Left lung (tissue), 10 donors: ENCODE measurements around the gene SLF2. TPM values are rescaled to one million over a fixed set of nuclear protein-coding genes. Genes with fewer than 3 reads are reported as not detected.
A peak's percentile ranks its signal among the peaks of the same experiment; 100 is the strongest.

Experiments used
- ATAC-seq: fragments of 200-7000 bp; cut with Tn5 transposase; one replicate; pipeline ENCODE4 v1.9.1; 2020; ENCODE audit warnings: moderate library complexity
- DNase-seq, 4 donors: peaks; one replicate each; pipeline ENCODE4 v3.0.0-alpha.2; 2013 to 2020
- H3K27ac ChIP-seq, 2 donors: fragments of 200-600 bp; sonication (generic) in 1 of 2; one replicate each; pipeline versions ENCODE4 v1.5.0 to v1.8.0; 2020 to 2021
- H3K27me3 ChIP-seq, 2 donors: fragments of 200-600 bp; sonication (generic) in 1 of 2; one replicate each; pipeline versions ENCODE4 v1.5.0 to v1.8.0; 2020 to 2021
- H3K36me3 ChIP-seq, 2 donors: fragments of 200-600 bp; sonication (generic) in 1 of 2; one replicate each; pipeline versions ENCODE4 v1.5.0 to v1.8.0; 2020 to 2021
- H3K4me1 ChIP-seq, 2 donors: fragments of 200-600 bp; one replicate each; pipeline ENCODE4 v1.8.0; 2021
- H3K4me3 ChIP-seq, 2 donors: fragments of 200-600 bp; sonication (generic) in 1 of 2; one replicate each; pipeline versions ENCODE4 v1.5.0 to v1.8.0; 2020 to 2021; ENCODE audit warnings: mild to moderate bottlenecking in 1 of 2
- H3K9me3 ChIP-seq, 2 donors: fragments of 200-600 bp; sonication (generic) in 1 of 2; one replicate each; pipeline versions ENCODE4 v1.5.0 to v1.8.0; 2020 to 2021
- intact Hi-C, 2 donors: fragments of 100-400 bp; cut with DNase I; formaldehyde crosslinking; loops; one replicate each; pipeline versions ENCODE4 v1.11.2 to v1.14.2; 2022
- polyA plus RNA-seq, 6 donors: library from polyadenylated mRNA; unstranded; fragments of 120-200 nt; gene quantifications; one replicate each; pipeline ENCODE4 v1.2.1, GENCODE V29; 2013; ENCODE audit not compliant: insufficient read length in 6 of 6
- total RNA-seq, 2 donors: library from RNA; stranded (reverse); fragmentation: NEBNext Ultra II Directional; extraction: Animal tissue kit (Norgen Biotek cat#: 25700); gene quantifications; one replicate each; pipeline ENCODE4 v1.2.1, GENCODE V29; 2021
- TF ChIP-seq, protein P1 (sequence below), 2 donors: fragments of 200-600 bp; sonication (generic) in 1 of 2; IDR thresholded peaks; one replicate each; pipeline versions ENCODE4 v1.5.0 to v1.8.0; 2021; ENCODE audit warnings: antibody characterized with exemption in 2 of 2
- donor health status: DM: no; HTN: yes; CAD: no.
- donor health status: DM: no; HTN: no; CAD: no.

Gene SLF2
- total and polyA plus RNA-seq, 8 donors, result 26.4 to 70.7 (median 60.4) TPM

DNA sequence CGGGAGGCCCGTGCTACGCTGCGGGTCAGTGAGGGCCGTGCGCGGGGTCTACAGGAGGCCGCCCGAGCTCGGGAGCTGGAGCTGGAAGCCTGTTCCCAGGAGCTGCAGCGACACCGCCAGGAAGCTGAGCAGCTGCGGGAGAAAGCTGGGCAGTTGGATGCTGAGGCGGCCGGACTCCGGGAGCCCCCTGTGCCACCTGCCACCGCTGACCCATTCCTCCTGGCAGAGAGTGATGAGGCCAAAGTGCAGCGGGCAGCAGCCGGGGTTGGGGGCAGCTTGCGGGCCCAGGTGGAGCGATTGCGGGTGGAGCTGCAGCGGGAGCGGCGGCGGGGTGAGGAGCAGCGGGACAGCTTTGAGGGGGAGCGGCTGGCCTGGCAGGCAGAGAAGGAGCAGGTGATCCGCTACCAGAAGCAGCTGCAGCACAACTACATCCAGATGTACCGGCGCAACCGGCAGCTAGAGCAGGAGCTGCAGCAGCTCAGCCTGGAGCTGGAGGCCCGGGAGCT, 93.9 kb downstream of the SLF2 start:
- TF ChIP-seq, protein P1, sequence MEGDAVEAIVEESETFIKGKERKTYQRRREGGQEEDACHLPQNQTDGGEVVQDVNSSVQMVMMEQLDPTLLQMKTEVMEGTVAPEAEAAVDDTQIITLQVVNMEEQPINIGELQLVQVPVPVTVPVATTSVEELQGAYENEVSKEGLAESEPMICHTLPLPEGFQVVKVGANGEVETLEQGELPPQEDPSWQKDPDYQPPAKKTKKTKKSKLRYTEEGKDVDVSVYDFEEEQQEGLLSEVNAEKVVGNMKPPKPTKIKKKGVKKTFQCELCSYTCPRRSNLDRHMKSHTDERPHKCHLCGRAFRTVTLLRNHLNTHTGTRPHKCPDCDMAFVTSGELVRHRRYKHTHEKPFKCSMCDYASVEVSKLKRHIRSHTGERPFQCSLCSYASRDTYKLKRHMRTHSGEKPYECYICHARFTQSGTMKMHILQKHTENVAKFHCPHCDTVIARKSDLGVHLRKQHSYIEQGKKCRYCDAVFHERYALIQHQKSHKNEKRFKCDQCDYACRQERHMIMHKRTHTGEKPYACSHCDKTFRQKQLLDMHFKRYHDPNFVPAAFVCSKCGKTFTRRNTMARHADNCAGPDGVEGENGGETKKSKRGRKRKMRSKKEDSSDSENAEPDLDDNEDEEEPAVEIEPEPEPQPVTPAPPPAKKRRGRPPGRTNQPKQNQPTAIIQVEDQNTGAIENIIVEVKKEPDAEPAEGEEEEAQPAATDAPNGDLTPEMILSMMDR (IDR thresholded peaks at IDR 0.05), result no peak
- Histone ChIP-seq H3K4me3 (no peak overlapping the region), H3K36me3 (peaks cover 3 to 52% of the 10 kb centered on the region in 2 donors), H3K4me1 (peaks cover 10 to 19% of the 10 kb centered on the region in 2 donors), H3K27ac (peak overlapping the region in 1 of 2 donors; percentile 23), H3K9me3 (no peaks in the 10 kb centered on the region), H3K27me3 (no peaks in the 10 kb centered on the region)
- intact Hi-C loops, result no loop called here
- no peak for DNase-seq
- ATAC-seq, result no peak

DNA sequence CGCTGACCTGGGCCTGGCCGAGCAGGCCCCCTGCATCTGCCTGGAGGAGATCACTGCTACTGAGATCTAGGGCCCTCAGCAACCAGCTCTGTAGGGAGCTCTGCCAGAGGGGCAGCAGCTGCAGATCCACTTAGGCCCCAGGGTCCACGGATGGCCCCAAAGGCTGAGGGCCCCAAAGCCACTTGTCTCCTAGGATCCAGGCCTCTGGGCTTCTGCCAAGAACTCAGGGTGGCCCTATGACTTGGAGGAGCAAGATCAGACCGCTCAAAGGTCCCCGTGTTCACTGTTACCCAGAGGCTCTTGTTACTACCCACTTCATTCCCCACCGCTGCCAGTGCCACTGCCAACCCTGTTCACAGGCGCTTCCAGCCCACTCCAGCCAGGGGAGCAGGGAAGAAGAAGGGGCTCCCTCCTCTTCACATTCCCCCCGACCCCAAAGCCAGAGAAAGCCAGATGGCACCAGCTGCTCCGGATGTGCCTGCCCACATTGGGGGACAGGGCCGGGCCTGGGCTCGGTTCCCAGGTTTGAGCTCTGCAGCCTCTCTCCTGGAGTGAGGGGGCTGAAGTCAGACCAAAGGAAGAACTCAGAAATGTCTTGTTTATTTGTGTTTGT, 94.4 kb downstream of the SLF2 start:
- intact Hi-C loops, result no loop called here
- Histone ChIP-seq H3K36me3 (peaks cover 3 to 52% of the 10 kb centered on the region in 2 donors), H3K27me3 (no peaks in the 10 kb centered on the region), H3K4me1 (peaks cover 5 to 18% of the 10 kb centered on the region in 2 donors), H3K27ac (peak overlapping the region in 1 of 2 donors; percentile 23), H3K9me3 (no peaks in the 10 kb centered on the region), H3K4me3 (no peak overlapping the region)
- peak in 2 of 4 donors; percentile 62 to 83 for DNase-seq
- TF ChIP-seq, protein P1 (IDR thresholded peaks at IDR 0.05), result no peak
- ATAC-seq, result no peak

DNA sequence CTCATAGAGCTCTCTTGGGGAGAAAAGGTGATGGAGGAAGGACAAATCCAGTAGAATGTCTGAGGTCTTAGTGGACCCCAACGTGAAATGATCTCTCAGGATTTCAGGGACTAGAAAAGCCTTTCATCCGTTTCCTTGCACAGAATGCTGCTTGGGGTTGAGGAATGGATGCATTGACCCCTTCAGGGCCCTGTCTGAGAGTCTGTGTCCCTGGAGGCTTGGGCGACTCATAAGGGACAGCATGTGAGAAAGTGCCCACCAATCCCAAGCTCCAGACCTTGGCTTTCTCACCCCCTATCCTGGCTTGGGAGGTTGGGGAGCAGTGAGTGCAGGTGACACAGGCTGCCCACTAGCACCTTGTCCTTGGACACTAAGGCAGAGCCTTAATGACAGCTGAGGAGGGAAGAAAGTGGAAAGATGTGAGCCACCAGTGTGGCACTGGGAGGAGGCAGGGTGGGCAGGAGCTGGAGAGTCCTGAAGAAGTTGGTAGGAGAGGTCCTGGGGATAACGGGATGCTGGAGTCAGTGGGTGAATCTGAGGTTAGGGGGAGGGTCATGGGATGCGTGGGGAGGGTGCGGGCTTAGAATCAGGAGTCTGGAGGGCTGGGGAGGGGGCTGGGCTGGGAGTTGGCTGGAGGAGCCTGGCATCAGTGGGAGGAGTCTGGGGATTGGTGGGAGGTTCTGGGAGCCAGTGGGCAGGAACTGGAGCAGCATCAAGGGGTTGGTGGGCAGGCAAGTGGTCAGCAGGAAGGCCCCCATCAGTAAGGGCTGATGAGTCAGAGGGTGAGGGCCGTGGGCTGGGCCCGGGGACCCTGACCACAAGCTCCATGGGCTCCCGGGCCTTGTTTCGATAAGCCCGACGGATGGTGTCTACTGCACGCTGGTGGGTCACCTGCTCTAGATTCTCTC, 95.4 kb downstream of the SLF2 start:
- no peak for ATAC-seq
- TF ChIP-seq, protein P1 (IDR thresholded peaks at IDR 0.05), result no peak

DNA sequence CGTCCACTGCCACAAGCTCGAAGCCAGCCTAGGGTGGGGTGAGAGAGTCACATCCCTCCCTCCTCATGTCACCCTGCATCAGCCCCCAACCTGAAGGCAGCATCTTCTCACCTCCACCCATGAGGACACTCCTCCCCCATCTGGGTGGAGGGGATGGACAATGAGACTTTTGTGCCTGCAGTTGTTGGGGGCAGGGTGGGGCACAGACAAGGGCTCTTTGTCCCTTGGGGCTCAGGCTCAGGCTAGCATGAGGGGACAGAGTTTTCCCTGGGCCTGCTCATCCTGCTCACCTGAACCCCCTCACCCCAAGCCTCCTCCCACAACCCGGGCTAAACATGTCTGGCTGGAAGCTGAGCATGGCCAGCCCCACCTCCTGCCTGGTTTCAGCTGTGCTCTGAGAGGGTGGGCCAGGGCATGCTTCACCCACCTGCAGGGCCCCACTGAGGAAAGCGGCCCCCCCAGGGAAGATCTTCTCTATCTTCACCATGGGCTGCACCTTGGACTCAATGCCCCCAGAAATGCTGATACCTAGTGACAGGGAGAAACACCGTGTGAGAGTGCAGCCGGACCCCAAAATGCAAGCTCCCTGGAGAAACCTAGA, 96.2 kb downstream of the SLF2 start:
- Histone ChIP-seq H3K9me3 (no peaks in the 10 kb centered on the region), H3K4me3 (no peak overlapping the region), H3K36me3 (peaks cover 3 to 36% of the 10 kb centered on the region in 2 donors), H3K27me3 (no peaks in the 10 kb centered on the region), H3K4me1 (peaks cover 4 to 28% of the 10 kb centered on the region in 2 donors), H3K27ac (no peak overlapping the region)
- intact Hi-C loops, result no loop called here
- ATAC-seq (no peak), DNase-seq (no peak)
- TF ChIP-seq, protein P1 (IDR thresholded peaks at IDR 0.05), result no peak

More for the DNA sequence above, 95.4 kb downstream of the SLF2 start:
- no peak for DNase-seq
- Histone ChIP-seq H3K27ac (no peak overlapping the region), H3K27me3 (no peaks in the 10 kb centered on the region), H3K4me1 (peaks cover 3 to 21% of the 10 kb centered on the region in 2 donors), H3K36me3 (peaks cover 3 to 43% of the 10 kb centered on the region in 2 donors), H3K9me3 (no peaks in the 10 kb centered on the region), H3K4me3 (no peak overlapping the region)
- intact Hi-C loops, result no loop called here
